Measurements from ENCODE around the gene HIBCH.
"Not testable (repeated sequence)": the region's sequence is repeated elsewhere in the genome, so short reads cannot be mapped to it uniquely, and the experiment has no call there.

DNA sequence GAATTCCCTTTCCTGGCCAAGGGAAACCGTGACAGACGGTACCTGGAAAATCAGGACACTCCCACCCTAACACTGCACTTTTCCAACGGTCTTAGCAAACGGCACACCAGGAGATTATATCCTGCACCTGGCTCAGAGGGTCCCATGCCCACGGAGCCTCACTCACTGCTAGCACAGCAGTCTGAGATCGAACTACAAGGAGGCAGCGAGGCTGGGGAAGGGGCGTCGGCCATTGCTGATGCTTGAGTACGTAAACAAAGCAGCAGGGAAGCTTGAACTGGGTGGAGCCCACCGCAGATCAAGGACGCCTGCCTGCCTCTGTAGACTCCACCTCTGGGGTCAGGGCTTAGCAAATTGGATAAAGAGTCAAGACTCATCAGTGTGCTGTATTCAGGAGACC is 95.6 kb downstream of the HIBCH start:
- TF ChIP-seq, protein P1, sequence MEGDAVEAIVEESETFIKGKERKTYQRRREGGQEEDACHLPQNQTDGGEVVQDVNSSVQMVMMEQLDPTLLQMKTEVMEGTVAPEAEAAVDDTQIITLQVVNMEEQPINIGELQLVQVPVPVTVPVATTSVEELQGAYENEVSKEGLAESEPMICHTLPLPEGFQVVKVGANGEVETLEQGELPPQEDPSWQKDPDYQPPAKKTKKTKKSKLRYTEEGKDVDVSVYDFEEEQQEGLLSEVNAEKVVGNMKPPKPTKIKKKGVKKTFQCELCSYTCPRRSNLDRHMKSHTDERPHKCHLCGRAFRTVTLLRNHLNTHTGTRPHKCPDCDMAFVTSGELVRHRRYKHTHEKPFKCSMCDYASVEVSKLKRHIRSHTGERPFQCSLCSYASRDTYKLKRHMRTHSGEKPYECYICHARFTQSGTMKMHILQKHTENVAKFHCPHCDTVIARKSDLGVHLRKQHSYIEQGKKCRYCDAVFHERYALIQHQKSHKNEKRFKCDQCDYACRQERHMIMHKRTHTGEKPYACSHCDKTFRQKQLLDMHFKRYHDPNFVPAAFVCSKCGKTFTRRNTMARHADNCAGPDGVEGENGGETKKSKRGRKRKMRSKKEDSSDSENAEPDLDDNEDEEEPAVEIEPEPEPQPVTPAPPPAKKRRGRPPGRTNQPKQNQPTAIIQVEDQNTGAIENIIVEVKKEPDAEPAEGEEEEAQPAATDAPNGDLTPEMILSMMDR (IDR thresholded peaks at IDR 0.05; ENCODE audit: insufficient read depth, low read length), result not testable (repeated sequence)
- TF ChIP-seq SPI1 (IDR thresholded peaks at IDR 0.05; ENCODE audit: borderline replicate concordance, low read depth); POLR2AphosphoS5 (IDR thresholded peaks at IDR 0.05; ENCODE audit: low read depth): not testable (repeated sequence)
- TF ChIP-seq, protein P2, sequence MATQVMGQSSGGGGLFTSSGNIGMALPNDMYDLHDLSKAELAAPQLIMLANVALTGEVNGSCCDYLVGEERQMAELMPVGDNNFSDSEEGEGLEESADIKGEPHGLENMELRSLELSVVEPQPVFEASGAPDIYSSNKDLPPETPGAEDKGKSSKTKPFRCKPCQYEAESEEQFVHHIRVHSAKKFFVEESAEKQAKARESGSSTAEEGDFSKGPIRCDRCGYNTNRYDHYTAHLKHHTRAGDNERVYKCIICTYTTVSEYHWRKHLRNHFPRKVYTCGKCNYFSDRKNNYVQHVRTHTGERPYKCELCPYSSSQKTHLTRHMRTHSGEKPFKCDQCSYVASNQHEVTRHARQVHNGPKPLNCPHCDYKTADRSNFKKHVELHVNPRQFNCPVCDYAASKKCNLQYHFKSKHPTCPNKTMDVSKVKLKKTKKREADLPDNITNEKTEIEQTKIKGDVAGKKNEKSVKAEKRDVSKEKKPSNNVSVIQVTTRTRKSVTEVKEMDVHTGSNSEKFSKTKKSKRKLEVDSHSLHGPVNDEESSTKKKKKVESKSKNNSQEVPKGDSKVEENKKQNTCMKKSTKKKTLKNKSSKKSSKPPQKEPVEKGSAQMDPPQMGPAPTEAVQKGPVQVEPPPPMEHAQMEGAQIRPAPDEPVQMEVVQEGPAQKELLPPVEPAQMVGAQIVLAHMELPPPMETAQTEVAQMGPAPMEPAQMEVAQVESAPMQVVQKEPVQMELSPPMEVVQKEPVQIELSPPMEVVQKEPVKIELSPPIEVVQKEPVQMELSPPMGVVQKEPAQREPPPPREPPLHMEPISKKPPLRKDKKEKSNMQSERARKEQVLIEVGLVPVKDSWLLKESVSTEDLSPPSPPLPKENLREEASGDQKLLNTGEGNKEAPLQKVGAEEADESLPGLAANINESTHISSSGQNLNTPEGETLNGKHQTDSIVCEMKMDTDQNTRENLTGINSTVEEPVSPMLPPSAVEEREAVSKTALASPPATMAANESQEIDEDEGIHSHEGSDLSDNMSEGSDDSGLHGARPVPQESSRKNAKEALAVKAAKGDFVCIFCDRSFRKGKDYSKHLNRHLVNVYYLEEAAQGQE (IDR thresholded peaks at IDR 0.05; ENCODE audit: insufficient replicate concordance, low read depth), result not testable (repeated sequence)

Measured in HL-60 (cell line).